Hepatocyte (in vitro differentiated cells): ENCODE measurements around the gene MRPL55. TPM values are rescaled to one million over a fixed set of nuclear protein-coding genes. Genes with fewer than 3 reads are reported as not detected.

Experiments used
- DNase-seq: peaks from one replicate; pipeline ENCODE4 v3.0.0-alpha.2; 2016; ENCODE audit warnings: low spot score
- H2AFZ ChIP-seq: fragments of 200-600 bp; sonication (generic); 2 replicates; pipeline ENCODE4 v1.6.0; 2016; ENCODE audit warnings: antibody characterized with exemption, mild to moderate bottlenecking
- H3K27ac ChIP-seq: fragments of 200-600 bp; sonication (generic); 2 replicates; pipeline ENCODE4 v1.5.1; 2016; ENCODE audit warnings: mild to moderate bottlenecking
- H3K27me3 ChIP-seq: fragments of 200-600 bp; sonication (generic); 2 replicates; pipeline ENCODE4 v1.6.1; 2016
- H3K36me3 ChIP-seq: fragments of 200-600 bp; sonication (generic); replicated peaks from 2 replicates; pipeline ENCODE4 v1.5.1; 2016; ENCODE audit warnings: low read depth; ENCODE audit not compliant: insufficient read depth
- H3K4me1 ChIP-seq: fragments of 200-600 bp; sonication (generic); 2 replicates; pipeline ENCODE4 v1.5.1; 2016; ENCODE audit warnings: mild to moderate bottlenecking, moderate library complexity; ENCODE audit not compliant: insufficient read depth
- H3K4me2 ChIP-seq: fragments of 200-600 bp; sonication (generic); 2 replicates; pipeline ENCODE4 v1.6.0; 2016
- H3K4me3 ChIP-seq: fragments of 200-600 bp; sonication (generic); 2 replicates; pipeline ENCODE4 v1.5.1; 2016; ENCODE audit warnings: mild to moderate bottlenecking
- H3K79me2 ChIP-seq: fragments of 200-600 bp; sonication (generic); 2 replicates; pipeline ENCODE4 v1.6.0; 2017; ENCODE audit warnings: mild to moderate bottlenecking
- H3K9me2 ChIP-seq: fragments of 200-600 bp; sonication (generic); replicated peaks from 2 replicates; pipeline ENCODE4 v1.6.0; 2017; ENCODE audit warnings: mild to moderate bottlenecking; ENCODE audit not compliant: insufficient read depth
- H3K9me3 ChIP-seq: fragments of 200-600 bp; sonication (generic); 2 replicates; pipeline ENCODE4 v1.5.1; 2016; ENCODE audit warnings: low read depth, mild to moderate bottlenecking
- H4K20me1 ChIP-seq: fragments of 200-600 bp; sonication (generic); 2 replicates; pipeline ENCODE4 v1.6.0; 2016; ENCODE audit warnings: mild to moderate bottlenecking; ENCODE audit not compliant: insufficient read depth, poor library complexity, severe bottlenecking
- EZH2 ChIP-seq: fragments of 200-600 bp; sonication (generic); IDR thresholded peaks from 2 replicates; pipeline ENCODE4 v1.6.1; 2016; ENCODE audit warnings: antibody characterized with exemption, mild to moderate bottlenecking, borderline replicate concordance
- EZH2phosphoT487 ChIP-seq: fragments of 200-600 bp; sonication (generic); IDR thresholded peaks from one replicate; pipeline ENCODE4 v1.6.1; 2018; ENCODE audit warnings: antibody characterized with exemption, mild to moderate bottlenecking, low read depth, moderate library complexity; ENCODE audit not compliant: unreplicated experiment, severe bottlenecking
- whole genome bisulfite sequencing: methylation state at CpG from one replicate; pipeline ENCODE4 v1.1.6; 2016; ENCODE audit warnings: low lambda C conversion rate; ENCODE audit errors: missing lambda C conversion rate; 5-methylcytosine and 5-hydroxymethylcytosine counted together
- polyA plus RNA-seq: library from polyadenylated mRNA; unstranded; fragments of >200 nt; fragmentation: Nextera tagmentation; extraction: Ambion mirVana; gene quantifications from 2 replicates; pipeline ENCODE4 v1.2.1, GENCODE V29; 2016
- total RNA-seq: library from RNA; depleted of rRNA; stranded (reverse); fragments of >200 nt; gene quantifications from 2 replicates; pipeline ENCODE4 v1.2.3, GENCODE V29; 2014
- TF ChIP-seq, protein P1 (sequence below): fragments of 200-600 bp; sonication (generic); IDR thresholded peaks from 2 replicates; pipeline ENCODE4 v1.5.1; 2016; ENCODE audit warnings: antibody characterized with exemption, mild to moderate bottlenecking; ENCODE audit not compliant: poor library complexity

MRPL55 gene
- total and polyA plus RNA-seq, 2 experiments from 2014 or later, result 64.8 to 130 TPM

GRCh38 chr1:228118040-228118439 is 8.9 kb upstream of the MRPL55 start:
- no peaks in the 10 kb centered on the region for H3K27me3 ChIP-seq
- H3K79me2 ChIP-seq, result no peaks in the 10 kb centered on the region
- H3K36me3 ChIP-seq, result no peaks in the 10 kb centered on the region
- no peak overlapping the region for H3K27ac ChIP-seq
- H3K9me2 ChIP-seq, result no peaks in the 10 kb centered on the region
- TF ChIP-seq EZH2 (no peak), EZH2phosphoT487 (no peak)
- TF ChIP-seq, protein P1, sequence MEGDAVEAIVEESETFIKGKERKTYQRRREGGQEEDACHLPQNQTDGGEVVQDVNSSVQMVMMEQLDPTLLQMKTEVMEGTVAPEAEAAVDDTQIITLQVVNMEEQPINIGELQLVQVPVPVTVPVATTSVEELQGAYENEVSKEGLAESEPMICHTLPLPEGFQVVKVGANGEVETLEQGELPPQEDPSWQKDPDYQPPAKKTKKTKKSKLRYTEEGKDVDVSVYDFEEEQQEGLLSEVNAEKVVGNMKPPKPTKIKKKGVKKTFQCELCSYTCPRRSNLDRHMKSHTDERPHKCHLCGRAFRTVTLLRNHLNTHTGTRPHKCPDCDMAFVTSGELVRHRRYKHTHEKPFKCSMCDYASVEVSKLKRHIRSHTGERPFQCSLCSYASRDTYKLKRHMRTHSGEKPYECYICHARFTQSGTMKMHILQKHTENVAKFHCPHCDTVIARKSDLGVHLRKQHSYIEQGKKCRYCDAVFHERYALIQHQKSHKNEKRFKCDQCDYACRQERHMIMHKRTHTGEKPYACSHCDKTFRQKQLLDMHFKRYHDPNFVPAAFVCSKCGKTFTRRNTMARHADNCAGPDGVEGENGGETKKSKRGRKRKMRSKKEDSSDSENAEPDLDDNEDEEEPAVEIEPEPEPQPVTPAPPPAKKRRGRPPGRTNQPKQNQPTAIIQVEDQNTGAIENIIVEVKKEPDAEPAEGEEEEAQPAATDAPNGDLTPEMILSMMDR, result no peak
- no peaks in the 10 kb centered on the region for H4K20me1 ChIP-seq
- no peak overlapping the region for H3K4me2 ChIP-seq
- H3K9me3 ChIP-seq, result no peaks in the 10 kb centered on the region
- H2AFZ ChIP-seq, result no peak overlapping the region
- no peak overlapping the region for H3K4me3 ChIP-seq
- no peaks in the 10 kb centered on the region for H3K4me1 ChIP-seq
- WGBS, result 86% methylated on average over 2 of the region's 2 CpGs
- DNase-seq, result no peak

DNA sequence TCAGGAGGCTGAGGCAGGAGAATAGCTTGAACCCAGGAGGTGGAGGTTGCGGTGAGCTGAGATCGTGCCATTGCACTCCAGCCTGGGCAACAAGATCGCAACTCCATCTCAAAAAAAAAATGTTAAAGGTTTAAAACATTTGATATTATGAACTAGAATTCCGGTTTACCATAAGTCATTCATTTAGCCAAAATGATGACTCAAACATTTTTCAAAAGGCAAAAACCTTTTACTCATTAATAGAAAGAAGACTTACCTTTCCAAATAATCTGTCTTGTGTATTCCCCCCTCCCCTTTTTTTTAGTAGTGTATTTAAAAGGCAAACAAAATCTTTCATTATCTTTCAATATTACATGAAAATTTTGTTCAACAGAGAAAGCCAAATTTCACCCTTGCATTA is 8.2 kb upstream of the MRPL55 start:
- H3K36me3 ChIP-seq, result no peaks in the 10 kb centered on the region
- no peaks in the 10 kb centered on the region for H3K9me3 ChIP-seq
- WGBS, result 92% methylated on average over 4 of the region's 4 CpGs
- DNase-seq, result no peak
- H3K27ac ChIP-seq, result no peak overlapping the region
- H3K4me3 ChIP-seq, result no peak overlapping the region
- no peaks in the 10 kb centered on the region for H4K20me1 ChIP-seq
- no peaks in the 10 kb centered on the region for H3K4me1 ChIP-seq
- no peaks in the 10 kb centered on the region for H3K9me2 ChIP-seq
- no peaks in the 10 kb centered on the region for H3K79me2 ChIP-seq
- no peak for TF ChIP-seq EZH2
- no peak for TF ChIP-seq EZH2phosphoT487
- TF ChIP-seq, protein P1, result no peak
- no peak overlapping the region for H2AFZ ChIP-seq
- no peak overlapping the region for H3K4me2 ChIP-seq
- no peaks in the 10 kb centered on the region for H3K27me3 ChIP-seq

DNA sequence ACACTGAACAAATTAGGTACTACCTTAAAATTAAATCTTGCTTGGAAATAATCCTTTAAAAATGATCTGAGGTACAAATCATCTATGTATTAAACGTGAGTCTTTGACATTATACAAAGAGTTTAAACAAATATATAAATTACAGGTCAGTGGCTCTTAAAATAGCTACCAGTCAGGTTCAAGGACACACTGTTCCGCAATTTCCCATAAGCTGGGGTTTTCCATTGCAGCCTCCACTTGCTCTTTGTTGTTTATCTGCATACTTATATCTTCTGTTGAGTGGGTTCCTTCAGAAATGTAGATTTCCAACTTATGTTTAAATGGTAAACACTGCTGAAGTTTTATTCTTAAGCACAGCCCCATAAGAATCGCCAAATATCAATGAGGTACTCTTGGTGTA is 5.7 kb upstream of the MRPL55 start:
- TF ChIP-seq, protein P1, result no peak
- TF ChIP-seq EZH2phosphoT487 (no peak), EZH2 (no peak)
- no peak overlapping the region for H3K4me2 ChIP-seq
- DNase-seq, result no peak
- H3K4me3 ChIP-seq, result no peak overlapping the region
- peaks cover 7% of the 10 kb centered on the region for H3K4me1 ChIP-seq
- H3K79me2 ChIP-seq, result no peaks in the 10 kb centered on the region
- no peak overlapping the region for H2AFZ ChIP-seq
- no peaks in the 10 kb centered on the region for H3K9me2 ChIP-seq
- H4K20me1 ChIP-seq, result no peaks in the 10 kb centered on the region
- H3K36me3 ChIP-seq, result no peaks in the 10 kb centered on the region
- 79% methylated on average over 3 of the region's 3 CpGs for WGBS
- H3K9me3 ChIP-seq, result no peaks in the 10 kb centered on the region
- H3K27me3 ChIP-seq, result no peaks in the 10 kb centered on the region
- no peak overlapping the region for H3K27ac ChIP-seq

- peaks cover 13% of the 10 kb centered on the region for H3K79me2 ChIP-seq
- no peaks in the 10 kb centered on the region for H3K36me3 ChIP-seq
- H3K4me2 ChIP-seq, result no peak overlapping the region
- H3K9me3 ChIP-seq, result no peaks in the 10 kb centered on the region
- no peak overlapping the region for H2AFZ ChIP-seq
- H3K27me3 ChIP-seq, result no peaks in the 10 kb centered on the region
- no peak overlapping the region for H3K4me3 ChIP-seq
- DNase-seq, result no peak
- H4K20me1 ChIP-seq, result no peaks in the 10 kb centered on the region
- no peak overlapping the region for H3K27ac ChIP-seq
- TF ChIP-seq EZH2 (no peak), EZH2phosphoT487 (no peak)
- TF ChIP-seq, protein P1, result no peak
- 91% methylated on average over 1 of the region's 1 CpG for WGBS
- peaks cover 12% of the 10 kb centered on the region for H3K4me1 ChIP-seq
- H3K9me2 ChIP-seq, result no peaks in the 10 kb centered on the region
These were observed 3.5 kb upstream of the MRPL55 start for GRCh38 chr1:228112617-228113016.
